GM23338 (cell line): Measurements from ENCODE around the gene PARP9. TPM values are rescaled to one million over a fixed set of nuclear protein-coding genes. Genes with fewer than 3 reads are reported as not detected.

Experiments
- ATAC-seq: fragments of 200-7000 bp; cut with Tn5 transposase; 3 replicates; pipeline ENCODE4 v1.9.1; 2020
- DNase-seq: peaks from one replicate; pipeline ENCODE4 v3.0.0-alpha.2; 2015; ENCODE audit warnings: low spot score
- H2AFZ ChIP-seq: fragments of 200-600 bp; sonication (generic); 2 replicates; pipeline ENCODE4 v1.8.0; 2016; ENCODE audit warnings: antibody characterized with exemption, mild to moderate bottlenecking, moderate library complexity
- H3F3A ChIP-seq: fragments of 200-600 bp; sonication (generic); replicated peaks from 2 replicates; pipeline ENCODE4 v1.8.0; 2017; ENCODE audit warnings: antibody characterized with exemption, mixed run types, low read depth
- H3K27ac ChIP-seq: fragments of 200-600 bp; sonication (generic); 2 replicates; pipeline ENCODE4 v1.6.1; 2016; ENCODE audit warnings: low read depth
- H3K27me3 ChIP-seq: fragments of 200-600 bp; sonication (generic); 2 replicates; pipeline ENCODE4 v1.8.0; 2016; ENCODE audit warnings: mild to moderate bottlenecking, mixed run types, moderate library complexity; ENCODE audit not compliant: insufficient read depth
- H3K36me3 ChIP-seq: fragments of 200-600 bp; sonication (generic); 2 replicates; pipeline ENCODE4 v1.8.0; 2016; ENCODE audit warnings: mild to moderate bottlenecking; ENCODE audit not compliant: insufficient read depth
- H3K4me1 ChIP-seq: fragments of 200-600 bp; sonication (generic); 2 replicates; pipeline ENCODE4 v1.8.0; 2016; ENCODE audit warnings: mild to moderate bottlenecking, moderate library complexity; ENCODE audit not compliant: insufficient read depth
- H3K4me2 ChIP-seq: fragments of 200-600 bp; sonication (generic); 2 replicates; pipeline ENCODE4 v1.7.1; 2017; ENCODE audit warnings: mixed run types
- H3K4me3 ChIP-seq: fragments of 200-600 bp; sonication (generic); 2 replicates; pipeline ENCODE4 v1.6.1; 2016; ENCODE audit warnings: mixed run types
- H3K79me2 ChIP-seq: fragments of 200-600 bp; sonication (generic); replicated peaks from 2 replicates; pipeline ENCODE4 v1.8.0; 2017; ENCODE audit warnings: mild to moderate bottlenecking; ENCODE audit not compliant: insufficient read depth
- H3K9me2 ChIP-seq: fragments of 200-600 bp; sonication (generic); 2 replicates; pipeline ENCODE4 v1.8.0; 2017; ENCODE audit not compliant: insufficient read depth
- H4K20me1 ChIP-seq: fragments of 200-600 bp; sonication (generic); replicated peaks from 2 replicates; pipeline ENCODE4 v1.8.0; 2017; ENCODE audit warnings: mild to moderate bottlenecking; ENCODE audit not compliant: insufficient read depth
- H3K27ac Mint-ChIP-seq: 2 replicates; pipeline ENCODE4 v1.8.0; 2020; ENCODE audit warnings: inconsistent platforms, mild to moderate bottlenecking, moderate library complexity, mixed read lengths
- H3K27me3 Mint-ChIP-seq: 3 replicates; pipeline ENCODE4 v1.8.0; 2022; ENCODE audit warnings: low read depth, mild to moderate bottlenecking, moderate library complexity, mixed read lengths, inconsistent platforms; ENCODE audit not compliant: insufficient read depth, poor library complexity
- H3K36me3 Mint-ChIP-seq: 3 replicates; pipeline ENCODE4 v1.8.0; 2021; ENCODE audit warnings: low read depth, mild to moderate bottlenecking, inconsistent platforms, moderate library complexity, mixed read lengths
- H3K4me1 Mint-ChIP-seq: 3 replicates; pipeline ENCODE4 v1.8.0; 2020; ENCODE audit warnings: mild to moderate bottlenecking, inconsistent platforms, mixed read lengths
- H3K4me3 Mint-ChIP-seq: 3 replicates; pipeline ENCODE4 v1.8.0; 2021; ENCODE audit warnings: moderate library complexity, mild to moderate bottlenecking, inconsistent platforms, mixed read lengths
- H3K9me3 Mint-ChIP-seq: 3 replicates; pipeline ENCODE4 v1.8.0; 2020; ENCODE audit warnings: moderate library complexity, mild to moderate bottlenecking, inconsistent platforms, mixed read lengths
- CREB1 ChIP-seq: fragments of 250-450 bp; sonication (Bioruptor Pico); IDR thresholded peaks from 2 replicates; pipeline ENCODE4 v1.5.0; 2020; ENCODE audit warnings: low read depth, mild to moderate bottlenecking, moderate library complexity
- CTCF ChIP-seq, 2 experiments: fragments of 200-600 bp in 1 of 2; sonication (generic) in 1 of 2; conservative IDR thresholded peaks; 2 replicates each; pipeline versions ENCODE4 v1.5.1 to v1.6.1; 2016 to 2017; ENCODE audit warnings: antibody characterized with exemption in 2 of 2, low read depth in 2 of 2, mild to moderate bottlenecking in 2 of 2, moderate library complexity in 1 of 2
- ETS1 ChIP-seq: IDR thresholded peaks from 2 replicates; pipeline ENCODE4 v1.6.1; 2016; ENCODE audit warnings: antibody characterized with exemption
- EZH2 ChIP-seq: fragments of 200-600 bp; sonication (generic); IDR thresholded peaks from one replicate; pipeline ENCODE4 v1.8.0; 2017; ENCODE audit warnings: antibody characterized with exemption, mild to moderate bottlenecking, low read depth; ENCODE audit not compliant: unreplicated experiment
- EZH2phosphoT487 ChIP-seq: fragments of 200-600 bp; sonication (generic); IDR thresholded peaks from one replicate; pipeline ENCODE4 v1.8.1; 2018; ENCODE audit warnings: antibody characterized with exemption; ENCODE audit not compliant: unreplicated experiment
- JUNB ChIP-seq: IDR thresholded peaks from one replicate; pipeline ENCODE4 v1.6.1; 2016; ENCODE audit warnings: antibody characterized with exemption; ENCODE audit not compliant: unreplicated experiment
- NANOG ChIP-seq: IDR thresholded peaks from 2 replicates; pipeline ENCODE4 v1.6.1; 2016; ENCODE audit warnings: antibody characterized with exemption, borderline replicate concordance
- POLR2AphosphoS5 ChIP-seq: IDR thresholded peaks from 2 replicates; pipeline ENCODE4 v1.6.1; 2016; ENCODE audit warnings: antibody characterized with exemption, low read depth
- REST ChIP-seq: IDR thresholded peaks from one replicate; pipeline ENCODE4 v1.6.1; 2018; ENCODE audit warnings: antibody characterized with exemption; ENCODE audit not compliant: unreplicated experiment
- STAT1 ChIP-seq: IDR thresholded peaks from one replicate; pipeline ENCODE4 v1.6.1; 2016; ENCODE audit warnings: antibody characterized with exemption; ENCODE audit not compliant: unreplicated experiment
- ZNF114 ChIP-seq: fragments of 250-450 bp; sonication (Bioruptor Pico); IDR thresholded peaks from 2 replicates; pipeline ENCODE4 v1.5.0; 2020; ENCODE audit warnings: mild to moderate bottlenecking, moderate library complexity
- ZNF331 ChIP-seq: fragments of 250-450 bp; sonication (Bioruptor Pico); IDR thresholded peaks from 2 replicates; pipeline ENCODE4 v1.5.0; 2020; ENCODE audit warnings: low read depth, mild to moderate bottlenecking, moderate library complexity
- ZNF462 ChIP-seq: fragments of 250-450 bp; sonication (Bioruptor Pico); IDR thresholded peaks from 2 replicates; pipeline ENCODE4 v1.5.0; 2020; ENCODE audit warnings: mild to moderate bottlenecking, moderate library complexity
- polyA plus RNA-seq: library from polyadenylated mRNA; unstranded; fragments of >200 nt; fragmentation: Nextera tagmentation; extraction: Ambion mirVana; gene quantifications from 2 replicates; pipeline ENCODE4 v1.2.1, GENCODE V29; 2016
- total RNA-seq: library from RNA; depleted of rRNA; stranded (reverse); fragments of >200 nt; shearing (Covaris generic); gene quantifications from 2 replicates; pipeline ENCODE4 v1.2.3, GENCODE V29; 2014

PARP9 gene
- total and polyA plus RNA-seq, 2 experiments from 2014 or later: 1.8 to 2.2 TPM

GRCh38 chr3:122602011-122602710 is 38.1 kb upstream of the PARP9 start:
- H3K36me3 ChIP-seq: no peaks in the 10 kb centered on the region
- H3K27me3 Mint-ChIP-seq: no peaks in the 10 kb centered on the region
- H3K9me3 Mint-ChIP-seq: no peaks in the 10 kb centered on the region
- no peaks in the 10 kb centered on the region for H3F3A ChIP-seq
- peaks cover 5% of the 10 kb centered on the region; the same call in 2 of the 3 replicates for H3K4me1 Mint-ChIP-seq
- no peak overlapping the region for H3K4me3 ChIP-seq
- no peaks in the 10 kb centered on the region for H3K79me2 ChIP-seq
- no peaks in the 10 kb centered on the region for H3K27me3 ChIP-seq
- no peak overlapping the region for H3K27ac Mint-ChIP-seq
- no peak overlapping the region for H2AFZ ChIP-seq
- DNase-seq (no peak), ATAC-seq (no peak)
- H3K4me3 Mint-ChIP-seq: no peak overlapping the region
- no peaks in the 10 kb centered on the region for H4K20me1 ChIP-seq
- H3K27ac ChIP-seq: no peak overlapping the region
- TF ChIP-seq ETS1 (no peak), EZH2 (no peak), ZNF114 (CRISPR knock-in tag) (no peak), EZH2phosphoT487 (no peak), CREB1 (CRISPR knock-in tag) (no peak), POLR2AphosphoS5 (no peak), NANOG (no peak), CTCF (conservative IDR thresholded peaks at IDR 0.05; ENCODE audit: low read depth in 2 of 2) (no peak), ZNF462 (CRISPR knock-in tag) (no peak), ZNF331 (no peak), JUNB (no peak), STAT1 (no peak), REST (no peak)
- H3K9me2 ChIP-seq: 0 out of 2 replicates have a peak, but pooled peaks cover 7% of the 10 kb centered on the region
- no peaks in the 10 kb centered on the region for H3K36me3 Mint-ChIP-seq
- no peak overlapping the region for H3K4me2 ChIP-seq
- peaks cover 6% of the 10 kb centered on the region; the same call in 1 of the 2 replicates for H3K4me1 ChIP-seq
